ENCODE data around the gene ESYT1. TPM values are rescaled to one million over a fixed set of nuclear protein-coding genes. Genes with fewer than 3 reads are reported as not detected.

ESYT1 gene
- total and polyA plus RNA-seq, 2 experiments from 2014 or later = 40.0 to 52.3 TPM

DNA sequence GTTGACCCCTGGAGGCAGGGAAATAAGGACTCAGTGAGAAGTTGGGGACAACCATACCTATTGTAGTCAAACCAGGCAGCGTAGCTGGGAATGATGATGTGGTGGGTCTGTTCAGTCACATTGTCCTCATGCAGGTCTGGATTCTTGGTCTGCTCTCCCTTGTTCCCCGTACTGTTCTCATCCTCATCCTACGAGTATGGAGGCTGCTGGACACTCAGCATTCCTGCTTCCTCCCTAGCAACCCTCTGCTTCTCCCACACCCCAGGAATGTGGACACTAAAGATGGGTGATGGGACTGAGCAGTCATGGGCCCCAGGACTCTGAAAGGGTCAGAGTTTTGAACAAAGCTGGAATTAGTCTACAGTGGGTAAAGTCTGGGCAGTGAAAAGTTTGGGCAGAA, 50.3 kb downstream of the ESYT1 start:
- WGBS (ENCODE audit: low lambda C conversion rate, missing lambda C conversion rate) = 100% methylated on average over 3 of the region's 3 CpGs
- TF ChIP-seq CTCF (IDR thresholded peaks at IDR 0.05; ENCODE audit: poor library complexity) = no peak
- TF ChIP-seq EZH2phosphoT487 (IDR thresholded peaks at IDR 0.05; ENCODE audit: low read depth, severe bottlenecking, unreplicated experiment) = no peak
- Histone ChIP-seq H3K27me3 (no peaks in the 10 kb centered on the region), H3K36me3 (replicated peaks; ENCODE audit: insufficient read depth, low read depth) (no peaks in the 10 kb centered on the region), H3K4me3 (no peak overlapping the region), H3K4me1 (ENCODE audit: insufficient read depth) (no peaks in the 10 kb centered on the region), H3K9me3 (ENCODE audit: low read depth) (no peaks in the 10 kb centered on the region), H3K4me2 (no peak overlapping the region), H2AFZ (no peak overlapping the region), H3K79me2 (no peaks in the 10 kb centered on the region), H3K9me2 (replicated peaks; ENCODE audit: insufficient read depth) (no peaks in the 10 kb centered on the region), H4K20me1 (ENCODE audit: insufficient read depth, poor library complexity, severe bottlenecking) (no peaks in the 10 kb centered on the region), H3K27ac (no peak overlapping the region)
- DNase-seq (ENCODE audit: low spot score) = no peak

GRCh38 chr12:56186957-56187356, 58.9 kb downstream of the ESYT1 start:
- 87% methylated on average over 2 of the region's 2 CpGs for whole genome bisulfite sequencing (ENCODE audit: low lambda C conversion rate, missing lambda C conversion rate)
- peaks cover 48% of the 10 kb centered on the region for H3K79me2 ChIP-seq
- H4K20me1 ChIP-seq (ENCODE audit: insufficient read depth, poor library complexity, severe bottlenecking) = peaks cover 8% of the 10 kb centered on the region
- H3K4me1 ChIP-seq (ENCODE audit: insufficient read depth) = peaks cover 7% of the 10 kb centered on the region
- H3K27me3 ChIP-seq = no peaks in the 10 kb centered on the region
- TF ChIP-seq EZH2phosphoT487 (IDR thresholded peaks at IDR 0.05; ENCODE audit: low read depth, severe bottlenecking, unreplicated experiment) (no peak), CTCF (IDR thresholded peaks at IDR 0.05; ENCODE audit: poor library complexity) (no peak), EZH2 (IDR thresholded peaks at IDR 0.05; ENCODE audit: borderline replicate concordance) (no peak)
- H3K9me2 ChIP-seq (replicated peaks; ENCODE audit: insufficient read depth) = no peaks in the 10 kb centered on the region
- H3K4me2 ChIP-seq = peak overlapping the region; percentile 90
- H2AFZ ChIP-seq = no peak overlapping the region
- H3K9me3 ChIP-seq (ENCODE audit: low read depth) = no peaks in the 10 kb centered on the region
- no peak overlapping the region for H3K27ac ChIP-seq
- H3K36me3 ChIP-seq (replicated peaks; ENCODE audit: insufficient read depth, low read depth) = no peaks in the 10 kb centered on the region
- H3K4me3 ChIP-seq = no peak overlapping the region
- no peak for DNase-seq (ENCODE audit: low spot score)

DNA sequence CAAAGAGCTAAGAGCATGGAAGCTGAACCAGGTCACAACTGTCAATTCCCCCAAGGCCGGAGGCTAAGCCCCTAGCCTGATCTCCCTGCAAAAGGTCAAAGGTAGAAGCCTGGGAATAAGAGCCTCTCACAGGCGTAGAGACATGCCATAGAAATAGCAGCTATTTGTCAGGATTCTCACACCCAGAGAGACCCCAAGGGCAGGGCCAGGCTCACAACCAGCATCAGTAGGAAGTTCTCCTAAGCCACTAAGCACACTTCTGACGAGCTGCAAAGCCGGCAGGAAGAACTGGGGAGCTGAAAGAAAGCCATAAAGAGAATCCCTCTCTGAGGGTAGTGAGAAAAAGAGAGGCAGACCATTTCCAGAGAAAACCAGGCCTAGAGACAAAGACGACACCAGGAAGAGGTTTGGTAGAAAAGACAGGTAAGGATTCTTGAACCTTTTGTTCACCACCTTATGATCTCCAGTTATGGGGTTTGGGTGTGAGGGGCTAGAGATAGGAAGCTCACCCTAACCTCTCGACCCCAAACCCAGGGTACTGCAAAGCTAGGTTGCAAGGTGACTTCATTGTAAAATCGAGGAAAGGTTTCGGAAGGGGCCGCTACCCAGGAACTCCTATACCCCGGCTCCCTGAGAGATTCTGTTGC, 60.2 kb downstream of the ESYT1 start:
- WGBS (ENCODE audit: low lambda C conversion rate, missing lambda C conversion rate) = 6% methylated on average over 10 of the region's 10 CpGs
- TF ChIP-seq EZH2 (IDR thresholded peaks at IDR 0.05; ENCODE audit: borderline replicate concordance) (no peak), CTCF (IDR thresholded peaks at IDR 0.05; ENCODE audit: poor library complexity) (no peak), EZH2phosphoT487 (IDR thresholded peaks at IDR 0.05; ENCODE audit: low read depth, severe bottlenecking, unreplicated experiment) (no peak)
- Histone ChIP-seq H3K4me1 (ENCODE audit: insufficient read depth) (peaks cover 7% of the 10 kb centered on the region), H3K27ac (peak overlapping the region; percentile 94), H3K9me2 (replicated peaks; ENCODE audit: insufficient read depth) (no peaks in the 10 kb centered on the region), H3K27me3 (no peaks in the 10 kb centered on the region), H3K9me3 (ENCODE audit: low read depth) (no peaks in the 10 kb centered on the region), H4K20me1 (ENCODE audit: insufficient read depth, poor library complexity, severe bottlenecking) (peaks cover 8% of the 10 kb centered on the region), H3K79me2 (peaks cover 48% of the 10 kb centered on the region), H3K36me3 (replicated peaks; ENCODE audit: insufficient read depth, low read depth) (no peaks in the 10 kb centered on the region), H3K4me3 (peak overlapping the region; percentile 97), H3K4me2 (peak overlapping the region; percentile 90), H2AFZ (no peak overlapping the region)
- DNase-seq (ENCODE audit: low spot score) = no peak
